DMS 273 (cell line): ENCODE measurements around the gene STK11.
A peak's percentile ranks its signal among the peaks of the same experiment; 100 is the strongest.
"Not testable (repeated sequence)": the region's sequence is repeated elsewhere in the genome, so short reads cannot be mapped to it uniquely, and the experiment has no call there.

Experiments used
- DNase-seq: peaks from one replicate; lab custom pipeline; 2025; ENCODE audit not compliant: unreplicated experiment; lab: John Stamatoyannopoulos, UW

Gene STK11

GRCh38 chr19:1168572-1169410 lies 36.8 kb upstream of the STK11 start:
- no peak for DNase-seq

GRCh38 chr19:1169411-1169791 lies 36.2 kb upstream of the STK11 start:
- no peak for DNase-seq

GRCh38 chr19:1169921-1170885 lies 35.4 kb upstream of the STK11 start:
- DNase-seq = no peak

- DNase-seq = no peak
These were observed 34.4 kb upstream of the STK11 start for GRCh38 chr19:1170938-1171754.

- DNase-seq = peak; percentile 62
These were observed 33.7 kb upstream of the STK11 start for GRCh38 chr19:1171755-1172352.

GRCh38 chr19:1172353-1173158 lies 33.0 kb upstream of the STK11 start:
- peak; percentile 93 for DNase-seq

- peak; percentile 78 for DNase-seq
These were observed 32.3 kb upstream of the STK11 start for GRCh38 chr19:1173159-1173844.

GRCh38 chr19:1173845-1174809 lies 31.5 kb upstream of the STK11 start, which contains the start of gene SBNO2:
Gene SBNO2, minus strand, starts transcription at chr19:1174268. Its CDS starts 19,992 bp downstream, at chr19:1154276.
- peak; percentile 94 for DNase-seq

GRCh38 chr19:1177322-1178114 lies 28.1 kb upstream of the STK11 start:
- DNase-seq = peak; percentile 35

GRCh38 chr19:1181606-1182005 lies 24.0 kb upstream of the STK11 start:
- no peak for DNase-seq

- DNase-seq = no peak
These were observed 23.5 kb upstream of the STK11 start for GRCh38 chr19:1182068-1182467.

GRCh38 chr19:1182727-1183126 lies 22.9 kb upstream of the STK11 start:
- no peak for DNase-seq

- no peak for DNase-seq
These were observed 21.9 kb upstream of the STK11 start for GRCh38 chr19:1183543-1184172.

- DNase-seq = no peak
These were observed 16.2 kb upstream of the STK11 start for GRCh38 chr19:1189419-1189818.

GRCh38 chr19:1199531-1199930 lies 6.0 kb upstream of the STK11 start:
- DNase-seq = no peak

- not testable (repeated sequence) for DNase-seq
These were observed 5.0 kb upstream of the STK11 start for GRCh38 chr19:1200614-1201013.
